GM19240 (cell line): ENCODE measurements around the gene BBS1.

Experiments
- DNase-seq: peaks from one replicate; pipeline ENCODE4 v3.0.0; 2011; ENCODE audit warnings: low spot score; ENCODE audit not compliant: insufficient read length

Gene BBS1

GRCh38 chr11:66477263-66478201 lies 32.9 kb upstream of the BBS1 start:
- no peak for DNase-seq

DNA sequence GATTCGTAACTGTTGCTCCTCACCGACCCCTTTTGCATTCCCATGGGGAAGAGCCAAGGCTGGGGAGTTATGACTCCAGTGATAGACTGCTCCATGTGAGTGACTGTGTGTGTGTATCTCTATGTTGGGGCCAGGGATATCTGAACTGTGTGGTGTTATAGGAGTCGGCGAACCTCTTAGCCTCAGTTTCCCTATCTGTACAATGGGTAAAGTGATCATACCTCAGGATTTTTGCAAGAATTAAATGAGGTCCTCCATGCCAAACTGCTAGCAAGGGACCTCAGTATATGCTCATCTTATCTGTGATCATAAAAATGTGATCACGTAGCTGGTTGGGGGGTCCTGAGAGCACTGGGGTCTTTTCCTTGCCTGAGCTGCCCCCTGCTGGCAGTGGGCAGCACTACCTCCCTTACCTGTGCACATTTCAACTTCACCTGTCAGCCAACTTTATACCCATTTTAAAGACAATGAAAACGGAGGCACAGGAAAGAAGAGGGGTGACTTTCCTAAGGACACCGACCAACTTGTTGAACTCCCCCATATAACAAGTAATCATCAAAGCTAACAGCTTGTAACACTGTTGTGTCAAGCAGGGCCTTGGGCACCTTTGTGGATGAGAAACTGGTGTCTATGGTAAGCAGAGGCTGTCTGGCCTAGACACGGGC lies 31.6 kb upstream of the BBS1 start:
- DNase-seq = peak; percentile 64

DNA sequence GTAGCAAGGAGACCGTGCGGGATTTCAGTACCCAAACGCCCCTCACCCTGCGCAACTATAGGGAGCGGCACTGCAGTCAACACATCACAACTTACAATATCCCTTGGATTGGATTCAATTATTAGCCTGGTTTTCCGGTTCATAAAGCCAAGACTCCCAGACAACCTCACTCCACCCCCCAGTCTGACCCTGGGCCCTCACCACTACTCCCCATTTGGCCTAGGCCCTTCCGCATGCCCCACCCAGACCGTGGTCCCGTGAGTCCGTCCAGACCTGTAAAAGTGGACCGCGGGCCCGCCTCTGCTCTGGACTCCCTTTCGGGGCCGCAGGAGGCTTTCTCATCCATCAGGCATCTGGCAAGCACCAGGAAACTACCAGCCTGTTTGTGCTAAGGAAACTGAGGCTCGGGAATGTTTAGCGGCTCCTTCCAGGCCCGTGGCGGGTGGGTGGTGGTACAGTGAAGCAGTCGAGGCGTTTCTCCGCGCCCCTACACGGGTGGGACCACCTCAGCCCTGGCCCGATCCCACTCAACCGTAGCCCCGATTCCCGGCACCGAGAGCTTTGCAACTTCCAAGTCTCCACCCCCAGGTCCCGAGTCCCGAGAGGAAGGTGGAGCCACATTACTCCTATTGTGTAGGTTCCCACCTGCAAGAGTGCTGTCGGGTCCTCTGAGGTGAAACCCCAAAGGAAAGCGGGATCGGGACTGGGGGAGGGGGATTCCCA lies 30.9 kb upstream of the BBS1 start:
- no peak for DNase-seq

- peak; percentile 100 for DNase-seq
Measured at GRCh38 chr11:66480117-66480938, 30.1 kb upstream of the BBS1 start, which contains the start of gene DPP3. Gene DPP3 (plus strand): TSS chr11:66480434. CDS start chr11:66482201, 1,767 bp downstream.

GRCh38 chr11:66484806-66485380 lies 25.5 kb upstream of the BBS1 start:
- no peak for DNase-seq

- no peak for DNase-seq
Measured at GRCh38 chr11:66488957-66489356, 21.5 kb upstream of the BBS1 start.

- no peak for DNase-seq
Measured at GRCh38 chr11:66489636-66490035, 20.8 kb upstream of the BBS1 start.

GRCh38 chr11:66491315-66491935 lies 19.0 kb upstream of the BBS1 start:
- no peak for DNase-seq

- no peak for DNase-seq
Measured at GRCh38 chr11:66492161-66492865, 18.1 kb upstream of the BBS1 start.

- DNase-seq = no peak
Measured at GRCh38 chr11:66493130-66493529, 17.3 kb upstream of the BBS1 start.

DNA sequence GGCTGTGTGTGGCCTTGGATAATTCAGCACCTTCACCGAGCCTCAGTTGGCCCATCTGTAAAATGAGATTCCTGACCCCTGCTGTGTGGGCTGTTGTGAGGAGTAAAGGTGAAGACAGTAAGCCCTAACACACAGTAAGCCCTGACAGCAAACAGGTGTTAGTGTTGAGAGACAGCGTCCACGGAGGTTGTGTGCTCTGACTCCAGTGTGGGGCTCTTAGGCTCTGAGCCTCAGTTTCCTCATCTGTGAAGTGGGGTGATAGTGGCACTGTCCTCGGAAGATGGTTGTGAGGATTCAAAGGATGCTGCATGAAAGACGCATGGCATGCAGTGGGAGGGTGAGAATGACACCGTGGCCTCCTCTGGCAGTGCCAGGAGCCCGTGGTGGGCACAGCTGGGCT lies 16.0 kb upstream of the BBS1 start:
- DNase-seq = no peak

- DNase-seq = no peak
Measured at GRCh38 chr11:66494935-66495334, 15.5 kb upstream of the BBS1 start.

GRCh38 chr11:66495401-66495854 lies 15.0 kb upstream of the BBS1 start:
- no peak for DNase-seq

DNA sequence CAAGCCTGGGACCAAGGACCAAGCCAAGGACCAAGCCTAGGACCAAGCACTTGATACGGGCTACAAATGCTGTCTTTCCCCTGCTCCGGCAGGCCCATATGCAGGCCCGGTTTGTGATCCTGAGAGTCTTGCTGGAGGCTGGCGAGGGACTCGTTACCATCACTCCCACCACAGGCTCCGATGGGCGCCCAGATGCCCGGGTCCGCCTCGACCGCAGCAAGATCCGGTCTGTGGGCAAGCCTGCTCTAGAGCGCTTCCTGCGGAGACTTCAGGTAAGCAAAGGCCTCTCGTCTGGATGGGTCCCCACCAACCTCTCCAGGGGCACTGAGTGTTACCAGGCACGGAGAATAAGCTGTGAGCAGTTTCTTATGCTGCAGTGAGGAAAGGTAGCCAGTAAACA lies 13.2 kb upstream of the BBS1 start:
- DNase-seq = no peak

DNA sequence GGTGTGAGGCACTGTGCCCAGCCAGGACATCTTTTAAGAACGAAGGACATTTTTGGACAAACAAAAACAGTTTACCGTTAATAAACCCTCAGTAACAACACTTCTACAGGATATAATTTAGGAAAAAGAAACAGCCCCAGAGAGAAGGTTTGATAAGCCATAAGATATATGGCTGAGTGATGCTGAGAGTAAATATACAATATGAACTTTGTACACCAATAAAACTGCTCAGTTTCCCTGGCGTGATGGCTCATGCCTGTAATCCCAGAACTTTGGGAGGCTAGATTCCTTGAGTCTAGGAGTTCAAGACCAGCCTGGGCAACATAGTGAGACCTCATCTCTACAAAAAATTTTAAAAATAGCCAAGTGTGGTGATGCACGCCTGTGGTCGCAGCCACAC lies 11.9 kb upstream of the BBS1 start:
- no peak for DNase-seq

- no peak for DNase-seq
Measured at GRCh38 chr11:66505276-66505816, 5.1 kb upstream of the BBS1 start.

GRCh38 chr11:66509131-66509561 lies 1.3 kb upstream of the BBS1 start:
- DNase-seq = no peak

GRCh38 chr11:66510990-66511339 lies 530 bp downstream of the BBS1 start:
- no peak for DNase-seq

DNA sequence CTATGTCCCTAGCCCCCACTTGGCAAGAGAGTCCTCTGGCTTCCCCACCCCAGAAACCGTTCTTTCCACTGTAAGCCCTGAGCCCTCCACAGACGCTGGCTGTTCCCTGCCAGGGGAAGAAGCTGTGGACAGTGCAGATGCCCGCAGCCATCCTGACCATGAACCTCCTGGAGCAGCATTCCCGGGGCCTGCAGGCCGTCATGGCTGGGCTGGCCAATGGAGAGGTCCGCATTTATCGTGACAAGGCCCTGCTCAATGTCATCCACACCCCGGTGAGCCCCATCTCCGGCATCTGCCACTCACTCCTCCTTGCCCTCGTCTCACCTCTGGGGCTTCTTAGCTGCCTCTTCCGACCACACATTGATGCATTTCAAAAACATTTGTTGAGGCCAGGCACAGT lies 13.2 kb downstream of the BBS1 start:
- no peak for DNase-seq
